Renal cortex interstitium (tissue), 11 donors: ENCODE results near the gene AGER. TPM values are rescaled to one million over a fixed set of nuclear protein-coding genes. Genes with fewer than 3 reads are reported as not detected.
A peak's percentile ranks its signal among the peaks of the same experiment; 100 is the strongest.
"Not testable (repeated sequence)": the region's sequence is repeated elsewhere in the genome, so short reads cannot be mapped to it uniquely, and the experiment has no call there.

ENCODE experiments used
- DNase-seq, 11 donors: peaks; one replicate each; pipeline ENCODE4 v3.0.0-alpha.2; 2013; ENCODE audit warnings: low read depth in 9 of 11, low spot score in 4 of 11; ENCODE audit errors: extremely low read depth in 1 of 11
- polyA plus RNA-seq, 3 donors: library from polyadenylated mRNA; unstranded; fragments of 120-200 nt; gene quantifications; one replicate each; pipeline ENCODE4 v1.2.1, GENCODE V29; 2013; ENCODE audit not compliant: insufficient read length in 3 of 3

Gene AGER
- polyA plus RNA-seq, 3 donors, result 23.8 to 25.3 (median 24.9) TPM

GRCh38 chr6:32189742-32190053 lies 5.6 kb upstream of the AGER start:
- no peak for DNase-seq

- no peak for DNase-seq
Measured at GRCh38 chr6:32189069-32189741, 5.2 kb upstream of the AGER start.

- no peak for DNase-seq
Measured at GRCh38 chr6:32188381-32189068, 4.5 kb upstream of the AGER start.

DNA sequence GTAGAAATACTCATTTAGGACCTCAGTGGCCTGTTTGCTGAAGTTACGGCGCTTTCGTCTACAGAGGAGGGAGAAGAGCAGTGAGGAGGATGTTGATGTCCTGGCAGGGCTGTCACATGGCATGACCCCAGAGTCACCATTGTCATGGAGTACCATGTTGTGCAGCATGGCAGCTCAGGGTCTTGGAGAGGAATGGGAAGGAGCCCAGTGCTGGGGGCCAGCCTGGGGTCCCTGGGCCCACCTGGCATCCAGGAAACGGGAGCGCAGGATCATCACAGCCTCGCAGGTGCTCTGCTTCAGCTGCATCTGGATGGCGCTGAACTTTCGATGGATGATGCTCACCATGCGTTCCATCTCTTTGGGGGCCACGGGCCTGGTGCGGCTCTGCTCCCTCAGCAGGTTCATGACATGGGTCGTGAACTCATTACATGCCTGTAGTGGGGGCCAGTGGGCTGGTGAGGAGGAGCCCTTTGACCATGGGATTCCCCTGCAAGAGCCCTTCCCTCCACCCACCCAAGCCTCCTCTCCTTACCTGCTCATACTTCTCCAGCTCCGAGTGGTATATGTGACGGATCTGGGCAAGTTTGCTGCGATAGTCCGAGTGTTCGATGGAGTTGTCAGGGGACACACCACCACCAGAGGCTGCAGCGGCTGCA lies 3.8 kb upstream of the AGER start:
- DNase-seq, result not testable (repeated sequence)

DNA sequence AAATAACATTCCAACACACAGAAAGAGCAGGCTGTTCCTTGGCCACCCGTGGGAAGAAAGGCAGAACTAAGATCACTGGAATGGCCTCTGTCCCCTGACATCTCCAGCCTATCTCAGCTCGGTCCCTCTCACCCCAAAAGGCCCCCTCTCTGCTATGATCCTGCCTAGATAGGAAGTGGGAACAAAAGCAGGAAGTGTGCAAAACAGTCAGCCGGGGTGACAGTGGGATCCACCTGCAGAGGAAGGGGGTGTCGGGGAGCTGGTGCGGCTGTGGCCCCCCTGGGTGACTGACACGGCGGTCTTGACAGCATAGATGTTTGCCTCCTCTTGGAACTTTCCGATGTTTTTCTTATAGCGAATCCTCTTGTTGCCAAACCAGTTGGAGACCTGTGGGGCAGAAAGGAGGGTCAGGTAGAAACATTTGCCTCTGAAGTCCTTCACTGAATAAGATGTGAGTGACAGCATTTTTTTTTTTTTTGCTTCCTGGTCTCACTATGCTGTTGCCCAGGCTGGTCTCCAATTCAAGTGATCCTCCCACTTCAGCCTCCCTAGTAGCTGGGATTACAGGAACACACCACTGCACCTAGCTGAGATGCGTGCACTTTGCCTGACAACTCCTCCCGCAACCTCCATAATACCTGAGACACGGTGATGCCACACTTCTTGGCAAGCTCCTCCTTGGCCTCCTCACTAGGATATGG lies 3.1 kb upstream of the AGER start:
- DNase-seq, result no peak

- not testable (repeated sequence) for DNase-seq
Measured at GRCh38 chr6:32186151-32186840, 2.2 kb upstream of the AGER start.

- not testable (repeated sequence) for DNase-seq
Measured at GRCh38 chr6:32185681-32186131, 1.7 kb upstream of the AGER start.

GRCh38 chr6:32183483-32184083 lies 470 bp downstream of the AGER start:
- no peak for DNase-seq

DNA sequence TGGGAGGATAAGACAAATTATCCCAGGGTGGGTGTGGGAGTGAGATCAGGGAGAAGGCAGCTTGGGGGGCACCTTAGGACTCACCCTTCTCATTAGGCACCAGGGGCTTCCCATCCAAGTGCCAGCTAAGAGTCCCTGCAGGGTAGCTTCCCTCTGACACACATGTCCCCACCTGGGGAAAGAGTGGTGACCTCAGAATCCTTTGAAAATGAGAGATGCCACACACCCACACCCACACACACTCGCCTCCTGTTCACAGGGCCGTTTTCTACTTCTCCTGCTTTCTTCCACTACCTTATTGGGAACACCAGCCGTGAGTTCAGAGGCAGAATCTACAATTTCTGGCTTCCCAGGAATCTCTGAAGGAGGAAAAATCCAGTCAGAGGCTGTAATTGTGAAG lies 1.0 kb downstream of the AGER start:
- DNase-seq, result no peak

DNA sequence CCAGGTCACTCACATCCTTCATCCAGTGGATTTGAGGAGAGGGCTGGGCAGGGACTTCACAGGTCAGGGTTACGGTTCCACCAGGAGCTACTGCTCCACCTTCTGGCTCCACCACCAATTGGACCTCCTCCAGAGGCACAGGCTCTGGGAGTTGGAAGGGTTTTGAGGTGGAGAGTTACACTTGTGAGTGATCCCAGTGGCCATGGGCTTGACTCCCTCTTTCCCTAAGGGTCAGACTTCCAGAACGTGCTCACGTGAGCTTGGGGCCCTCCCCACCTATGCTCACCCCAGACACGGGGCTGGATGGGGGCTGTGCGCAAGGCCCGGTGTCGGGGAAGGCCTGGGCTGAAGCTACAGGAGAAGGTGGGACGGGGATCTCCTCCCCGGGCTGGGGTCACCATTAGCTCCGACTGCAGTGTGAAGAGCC lies 1.5 kb downstream of the AGER start:
- no peak for DNase-seq

DNA sequence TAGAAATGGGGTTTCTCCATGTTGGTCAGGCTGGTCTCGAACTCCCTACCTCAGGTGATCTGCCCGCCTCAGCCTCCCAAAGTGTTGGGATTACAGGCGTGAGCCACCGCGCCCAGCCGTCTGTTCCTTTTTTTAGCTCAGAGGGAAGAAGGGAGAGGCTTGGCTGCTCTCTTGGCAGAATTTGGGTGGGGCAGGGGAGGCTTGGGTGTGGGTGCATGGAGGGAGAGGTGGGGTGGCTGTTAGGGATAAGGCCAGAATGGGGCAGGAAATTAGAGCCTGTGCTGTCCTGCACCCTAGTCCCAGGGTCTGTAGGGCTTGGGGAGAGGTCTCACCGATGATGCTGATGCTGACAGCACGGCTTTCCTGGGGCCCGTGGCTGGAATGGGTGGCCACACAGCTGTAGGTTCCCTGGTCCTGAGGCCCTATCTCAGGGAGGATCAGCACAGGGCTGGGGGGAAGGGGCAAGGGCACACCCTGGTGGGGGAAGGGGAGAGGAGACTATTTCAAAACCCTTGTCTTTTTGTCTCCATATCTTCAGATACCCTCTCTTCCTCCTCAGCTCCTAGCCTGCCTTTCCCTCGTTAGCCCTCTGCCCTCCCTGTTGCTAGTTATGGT lies 2.0 kb downstream of the AGER start:
- no peak for DNase-seq

- DNase-seq, result no peak
Measured at GRCh38 chr6:32181148-32181702, 2.8 kb downstream of the AGER start.

GRCh38 chr6:32179766-32180405 lies 4.2 kb downstream of the AGER start:
- no peak for DNase-seq

DNA sequence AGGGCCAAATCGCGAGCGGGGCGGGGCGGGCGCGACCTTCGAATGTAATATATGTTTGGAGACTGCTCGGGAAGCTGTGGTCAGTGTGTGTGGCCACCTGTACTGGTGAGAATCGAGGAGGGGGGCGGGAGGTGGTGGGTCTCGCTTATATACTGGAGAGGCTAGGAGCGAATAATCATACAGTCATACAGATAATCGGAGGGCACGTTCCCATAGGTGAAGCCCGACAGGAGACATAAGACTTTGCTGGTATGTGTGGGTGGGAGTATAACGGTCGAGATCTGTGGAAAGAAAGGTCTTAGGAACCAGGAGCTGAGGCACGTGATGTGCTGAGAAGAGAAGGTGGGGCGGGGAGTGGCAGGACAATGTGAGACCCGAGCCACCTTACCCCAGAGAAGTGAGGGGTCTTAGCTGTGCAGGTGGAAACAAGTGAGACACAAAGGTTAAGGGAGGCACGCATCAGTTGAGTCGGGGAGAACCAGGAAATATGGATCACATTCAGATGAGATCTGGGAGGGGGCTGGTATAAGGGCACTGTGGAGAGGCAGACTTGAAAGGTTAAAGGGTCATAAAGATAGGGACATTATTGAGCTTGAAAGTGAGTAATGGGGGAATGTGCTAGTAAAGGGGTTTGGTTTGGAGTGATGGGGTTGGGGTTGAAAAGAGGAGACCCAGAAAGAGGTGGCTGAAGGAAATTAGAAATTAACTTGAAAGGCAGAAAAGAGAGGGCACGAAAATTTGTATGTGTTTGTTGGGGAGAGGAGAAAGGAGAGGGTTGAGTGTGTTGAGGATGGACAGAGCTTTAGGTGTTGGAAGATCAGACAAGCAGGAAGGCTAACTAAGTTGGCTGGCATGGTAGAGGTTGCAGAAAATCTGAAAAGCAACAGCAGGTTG lies 5.3 kb downstream of the AGER start:
- no peak for DNase-seq

- DNase-seq, result peak; percentile 99 to 100 (median 100)
Measured at GRCh38 chr6:32177788-32178546, 6.1 kb downstream of the AGER start, which contains the start of gene RNF5. RNF5 (plus strand) TSS chr6:32178405; CDS start chr6:32178512, 107 bp downstream.
